NCI-H774 (cell line): ENCODE results near the gene PAX4.

Experiments used
- DNase-seq: peaks from one replicate; lab custom pipeline; 2025; lab: John Stamatoyannopoulos, UW

Gene PAX4

GRCh38 chr7:127629268-127629854, 11.4 kb upstream of the PAX4 start:
- peak; percentile 7 for DNase-seq

GRCh38 chr7:127628445-127628844, 10.5 kb upstream of the PAX4 start:
- no peak for DNase-seq

- no peak for DNase-seq
Measured at GRCh38 chr7:127625331-127625730, 7.4 kb upstream of the PAX4 start.

- DNase-seq, result no peak
Measured at GRCh38 chr7:127620406-127621233, 2.7 kb upstream of the PAX4 start.

- DNase-seq, result no peak
Measured at GRCh38 chr7:127619681-127620405, 1.9 kb upstream of the PAX4 start.

- no peak for DNase-seq
Measured at GRCh38 chr7:127618775-127619174, 833 bp upstream of the PAX4 start.

- DNase-seq, result no peak
Measured at GRCh38 chr7:127616724-127617123, 1.2 kb downstream of the PAX4 start.

GRCh38 chr7:127612263-127612662, 5.7 kb downstream of the PAX4 start:
- DNase-seq, result no peak

GRCh38 chr7:127609297-127609696, 8.6 kb downstream of the PAX4 start:
- DNase-seq, result no peak

GRCh38 chr7:127608446-127608845, 9.5 kb downstream of the PAX4 start:
- no peak for DNase-seq

- DNase-seq, result no peak
Measured at GRCh38 chr7:127600885-127601284, 17.1 kb downstream of the PAX4 start.

GRCh38 chr7:127598318-127598717, 19.6 kb downstream of the PAX4 start:
- no peak for DNase-seq

GRCh38 chr7:127595737-127596136, 22.2 kb downstream of the PAX4 start:
- DNase-seq, result no peak

- no peak for DNase-seq
Measured at GRCh38 chr7:127594490-127594889, 23.5 kb downstream of the PAX4 start.

GRCh38 chr7:127592550-127592949, 25.4 kb downstream of the PAX4 start:
- no peak for DNase-seq

GRCh38 chr7:127591591-127591990, 26.4 kb downstream of the PAX4 start:
- no peak for DNase-seq

- no peak for DNase-seq
Measured at GRCh38 chr7:127591189-127591588, 26.8 kb downstream of the PAX4 start.

- DNase-seq, result no peak
Measured at GRCh38 chr7:127589896-127590295, 28.0 kb downstream of the PAX4 start.

- DNase-seq, result no peak
Measured at GRCh38 chr7:127588697-127589482, 29.1 kb downstream of the PAX4 start.

GRCh38 chr7:127588019-127588696, 29.8 kb downstream of the PAX4 start, which contains the start of gene ARF5:
Gene ARF5 (plus strand): TSS chr7:127588411. CDS start chr7:127588499, 88 bp downstream.
- DNase-seq, result peak; percentile 82

GRCh38 chr7:127587663-127588018, 30.3 kb downstream of the PAX4 start:
- no peak for DNase-seq

- no peak for DNase-seq
Measured at GRCh38 chr7:127586346-127586745, 31.6 kb downstream of the PAX4 start.
